ENCODE results near the gene ANAPC16. TPM values are rescaled to one million over a fixed set of nuclear protein-coding genes. Genes with fewer than 3 reads are reported as not detected.

ANAPC16 gene
- total RNA-seq, 2 experiments from 2014 or later, result 61.9 to 64.3 TPM

- H3K27me3 Mint-ChIP-seq, result no peaks in the 10 kb centered on the region
- H3K27ac ChIP-seq (ENCODE audit: low read depth in 1 of 2, low read length in 2 of 2), result peak overlapping the region in 1 of 2 donors; percentile 35
- intact Hi-C loops (cut with DNase I, micrococcal nuclease), result no loop called here
- ATAC-seq (ENCODE audit: poor library complexity) (peak; percentile 73), DNase-seq (peak in 7 of 14 experiments; percentile 32 to 71 (median 58))
- no peaks in the 10 kb centered on the region for H3K9me3 Mint-ChIP-seq
- H3K4me1 ChIP-seq (ENCODE audit: insufficient read depth, low read length), result peaks cover 90% of the 10 kb centered on the region
- no peak for TF ChIP-seq CTCF (IDR thresholded peaks at IDR 0.05)
- H3K27me3 ChIP-seq (ENCODE audit: control insufficient read depth in 1 of 2, insufficient read depth in 2 of 2, low read length in 2 of 2), result no peaks in the 10 kb centered on the region
- ChIA-PET CTCF (no interaction called here), POLR2A (interaction anchor here (1.0 to 2.1 kb wide), 4 partner anchors 19 to 71 kb away, joined by 3 to 10 read pairs (median 6); partner anchors contain the start of gene DDIT4)
- no peaks in the 10 kb centered on the region for H3K36me3 ChIP-seq (ENCODE audit: insufficient read depth, low read length)
- peak overlapping the region; percentile 13 for H3K4me3 ChIP-seq (ENCODE audit: low read length)
- H3K36me3 Mint-ChIP-seq (ENCODE audit: low read depth), result no peaks in the 10 kb centered on the region
- H3K9me3 ChIP-seq (ENCODE audit: control insufficient read depth in 1 of 2, insufficient read depth in 1 of 2, low read length in 2 of 2), result no peaks in the 10 kb centered on the region
- peaks cover 78% of the 10 kb centered on the region for H3K4me1 Mint-ChIP-seq (ENCODE audit: low read depth)
- peak overlapping the region; percentile 79 for H3K4me3 Mint-ChIP-seq
- H3K27ac Mint-ChIP-seq, result peak overlapping the region; percentile 96
These were observed 39.2 kb downstream of the ANAPC16 start for GRCh38 chr10:72254813-72255568.

GRCh38 chr10:72255977-72256729 is 40.3 kb downstream of the ANAPC16 start:
- Histone ChIP-seq H3K36me3 (ENCODE audit: insufficient read depth, low read length) (no peaks in the 10 kb centered on the region), H3K27ac (ENCODE audit: low read depth in 1 of 2, low read length in 2 of 2) (no peak overlapping the region), H3K9me3 (ENCODE audit: control insufficient read depth in 1 of 2, insufficient read depth in 1 of 2, low read length in 2 of 2) (no peaks in the 10 kb centered on the region), H3K4me3 (ENCODE audit: low read length) (no peak overlapping the region), H3K4me1 (ENCODE audit: insufficient read depth, low read length) (peaks cover 90% of the 10 kb centered on the region), H3K27me3 (ENCODE audit: control insufficient read depth in 1 of 2, insufficient read depth in 2 of 2, low read length in 2 of 2) (no peaks in the 10 kb centered on the region)
- ATAC-seq (ENCODE audit: poor library complexity), result no peak
- intact Hi-C loops (cut with DNase I, micrococcal nuclease), result no loop called here
- Mint-ChIP-seq H3K27ac (peak overlapping the region; percentile 96), H3K36me3 (ENCODE audit: low read depth) (no peaks in the 10 kb centered on the region), H3K9me3 (no peaks in the 10 kb centered on the region), H3K4me3 (peak overlapping the region; percentile 52), H3K27me3 (no peaks in the 10 kb centered on the region), H3K4me1 (ENCODE audit: low read depth) (peaks cover 81% of the 10 kb centered on the region)
- DNase-seq, result no peak
- TF ChIP-seq CTCF (IDR thresholded peaks at IDR 0.05), result no peak
- ChIA-PET POLR2A (interaction anchor here (0.8 to 2.1 kb wide), 3 partner anchors 10 to 70 kb away, joined by 3 to 10 read pairs (median 4); no protein-coding TSS in a partner anchor), CTCF (interaction anchor here (1.4 kb wide), 1 partner anchor 81 kb away, joined by 7 read pairs; no protein-coding TSS in a partner anchor)

- Mint-ChIP-seq H3K4me3 (no peak overlapping the region), H3K9me3 (no peaks in the 10 kb centered on the region), H3K27ac (peak overlapping the region; percentile 46), H3K27me3 (no peaks in the 10 kb centered on the region), H3K36me3 (ENCODE audit: low read depth) (no peaks in the 10 kb centered on the region), H3K4me1 (ENCODE audit: low read depth) (peaks cover 80% of the 10 kb centered on the region)
- Histone ChIP-seq H3K36me3 (ENCODE audit: insufficient read depth, low read length) (no peaks in the 10 kb centered on the region), H3K27ac (ENCODE audit: low read depth in 1 of 2, low read length in 2 of 2) (no peak overlapping the region), H3K27me3 (ENCODE audit: control insufficient read depth in 1 of 2, insufficient read depth in 2 of 2, low read length in 2 of 2) (no peaks in the 10 kb centered on the region), H3K4me3 (ENCODE audit: low read length) (no peak overlapping the region), H3K9me3 (ENCODE audit: control insufficient read depth in 1 of 2, insufficient read depth in 1 of 2, low read length in 2 of 2) (no peaks in the 10 kb centered on the region), H3K4me1 (ENCODE audit: insufficient read depth, low read length) (peaks cover 90% of the 10 kb centered on the region)
- DNase-seq, result peak in 3 of 14 experiments; percentile 40 to 72 (median 65)
- no peak for ATAC-seq (ENCODE audit: poor library complexity)
- CTCF ChIA-PET, result interaction anchor here (4.3 kb wide), 1 partner anchor 80 kb away, joined by 19 read pairs; no protein-coding TSS in a partner anchor
- intact Hi-C loops (cut with DNase I, micrococcal nuclease), result no loop called here
- no peak for TF ChIP-seq CTCF (IDR thresholded peaks at IDR 0.05)
- POLR2A ChIA-PET, result no interaction called here
These were observed 41.5 kb downstream of the ANAPC16 start for GRCh38 chr10:72257051-72257892.

All from CD4-positive, alpha-beta T cell (primary cell).